HG03469 (cell line): ENCODE results near the gene PNKD.

Experiments
- ATAC-seq: cut with Tn5 transposase; IDR thresholded peaks from one replicate; pipeline ENCODE4 v1.9.1; 2021; ENCODE audit warnings: mild to moderate bottlenecking, moderate library complexity, moderate number of reproducible peaks; ENCODE audit not compliant: unreplicated experiment

Gene PNKD, protein sequence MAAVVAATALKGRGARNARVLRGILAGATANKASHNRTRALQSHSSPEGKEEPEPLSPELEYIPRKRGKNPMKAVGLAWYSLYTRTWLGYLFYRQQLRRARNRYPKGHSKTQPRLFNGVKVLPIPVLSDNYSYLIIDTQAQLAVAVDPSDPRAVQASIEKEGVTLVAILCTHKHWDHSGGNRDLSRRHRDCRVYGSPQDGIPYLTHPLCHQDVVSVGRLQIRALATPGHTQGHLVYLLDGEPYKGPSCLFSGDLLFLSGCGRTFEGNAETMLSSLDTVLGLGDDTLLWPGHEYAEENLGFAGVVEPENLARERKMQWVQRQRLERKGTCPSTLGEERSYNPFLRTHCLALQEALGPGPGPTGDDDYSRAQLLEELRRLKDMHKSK

GRCh38 chr2:218269900-218270720 is at the start of gene PNKD, which contains the start of gene AAMP:
PNKD (plus strand) TSS chr2:218270519; CDS start chr2:218270536, 17 bp downstream.
AAMP (minus strand) TSS chr2:218270137; CDS start chr2:218270086, 51 bp downstream.
- ATAC-seq: peak; percentile 80

- no peak for ATAC-seq
These were observed 49.3 kb upstream of the PNKD start for GRCh38 chr2:218221000-218221399.

DNA sequence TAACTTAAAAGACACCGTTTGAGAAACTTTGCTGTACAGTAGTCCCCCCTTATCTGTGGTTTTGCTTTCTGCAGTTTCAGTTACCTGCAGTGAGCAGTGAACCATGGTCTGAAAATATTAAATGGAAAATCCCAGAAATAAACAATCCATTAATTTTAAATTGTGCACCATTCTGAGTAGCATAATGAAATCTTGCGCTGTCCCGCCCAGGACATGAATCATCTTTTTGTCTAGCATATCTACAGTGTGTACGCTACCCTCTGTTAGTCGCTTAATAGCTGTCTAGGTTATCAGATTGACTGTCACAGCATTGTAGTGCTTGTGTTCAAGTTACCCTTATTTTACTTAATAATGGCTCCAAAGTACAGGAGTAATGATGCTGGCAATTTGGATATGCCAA is 47.3 kb upstream of the PNKD start:
- ATAC-seq: no peak

GRCh38 chr2:218224186-218224585 is 46.1 kb upstream of the PNKD start:
- no peak for ATAC-seq

- ATAC-seq: no peak
These were observed 43.4 kb upstream of the PNKD start for GRCh38 chr2:218226903-218227302.

- no peak for ATAC-seq
These were observed 41.8 kb upstream of the PNKD start for GRCh38 chr2:218228366-218229090.

DNA sequence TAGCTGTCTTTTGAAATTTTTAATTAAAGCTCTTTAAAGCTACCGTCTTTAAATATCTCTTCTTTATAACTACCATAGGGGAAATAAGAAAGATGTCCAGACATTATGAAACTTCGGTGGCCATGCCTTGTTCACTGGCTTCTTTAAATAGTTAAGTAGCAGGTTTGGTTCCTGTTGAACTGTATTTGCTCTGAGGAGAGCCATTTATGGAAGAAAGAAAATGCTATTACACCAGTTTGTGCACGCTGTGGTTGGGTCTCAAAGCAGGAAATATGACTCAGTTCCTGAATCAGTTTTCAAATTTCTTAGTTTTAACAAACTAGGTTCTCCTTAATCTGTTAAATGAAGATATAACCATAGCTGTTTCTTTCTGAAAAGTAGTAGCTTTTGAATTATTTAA is 41.1 kb upstream of the PNKD start:
- peak; percentile 81 for ATAC-seq

DNA sequence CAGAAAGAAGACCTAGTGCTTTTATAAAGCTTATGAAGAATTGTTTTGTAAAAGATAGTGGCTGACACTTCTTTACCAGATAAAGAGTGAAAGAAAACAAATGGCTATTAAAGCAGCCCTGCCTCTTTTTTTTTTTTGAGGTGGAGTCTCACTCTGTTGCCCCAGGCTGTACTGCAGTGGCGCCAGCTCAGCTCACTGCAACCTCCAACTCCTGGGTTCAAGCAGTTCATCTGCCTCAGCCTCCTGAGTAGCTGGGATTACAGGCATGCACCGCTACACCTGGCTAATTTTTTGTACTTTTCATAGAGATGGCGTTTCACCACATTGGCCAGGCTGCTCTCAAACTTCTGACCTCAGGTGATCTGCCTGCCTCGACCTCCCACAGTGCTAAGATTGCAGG is 40.5 kb upstream of the PNKD start:
- no peak for ATAC-seq

- peak; percentile 37 for ATAC-seq
These were observed 39.4 kb upstream of the PNKD start for GRCh38 chr2:218230882-218231281.

DNA sequence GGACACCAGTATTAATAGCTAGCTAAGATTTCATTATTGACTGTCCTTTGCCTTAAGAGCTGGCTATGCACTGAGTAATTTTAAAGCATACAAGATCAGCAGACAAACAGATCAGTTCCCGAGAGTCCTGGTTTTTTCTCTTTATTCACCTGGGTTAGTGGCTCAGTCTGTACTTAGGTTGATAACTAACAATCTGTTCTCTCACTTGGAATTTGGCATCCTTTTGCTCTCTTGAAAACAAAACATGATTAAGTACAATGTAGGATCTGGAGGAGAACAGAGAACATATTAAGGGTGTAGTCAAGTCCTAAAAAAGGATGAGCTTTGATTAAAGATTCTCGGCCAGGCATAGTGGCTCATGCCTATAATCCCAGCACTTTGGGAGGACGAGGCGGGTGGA is 36.8 kb upstream of the PNKD start:
- no peak for ATAC-seq

- ATAC-seq: no peak
These were observed 35.8 kb upstream of the PNKD start for GRCh38 chr2:218234521-218234920.

GRCh38 chr2:218235017-218235416 is 35.3 kb upstream of the PNKD start:
- ATAC-seq: no peak

- ATAC-seq: no peak
These were observed 33.5 kb upstream of the PNKD start for GRCh38 chr2:218236829-218237228.

GRCh38 chr2:218238887-218239286 is 31.4 kb upstream of the PNKD start:
- ATAC-seq: no peak

DNA sequence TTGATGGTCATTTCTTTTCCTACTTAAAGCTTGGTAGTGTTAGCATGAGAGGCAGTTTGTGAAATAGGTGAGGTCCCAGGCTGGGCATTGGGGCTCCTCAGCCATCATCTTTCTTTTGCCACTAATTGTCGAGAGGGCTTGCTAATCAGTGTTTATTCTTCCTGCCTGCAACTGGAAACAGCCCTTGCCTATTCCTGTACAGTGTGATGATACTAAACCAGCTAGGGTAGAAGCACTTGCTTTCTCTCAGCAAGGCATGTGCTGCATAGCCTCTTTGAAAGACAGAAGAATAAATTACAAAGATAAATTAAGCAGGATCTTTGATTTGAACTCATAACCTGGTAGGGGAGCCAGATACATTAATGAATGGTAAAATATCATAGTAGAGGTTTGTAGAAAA is 26.1 kb upstream of the PNKD start:
- no peak for ATAC-seq

DNA sequence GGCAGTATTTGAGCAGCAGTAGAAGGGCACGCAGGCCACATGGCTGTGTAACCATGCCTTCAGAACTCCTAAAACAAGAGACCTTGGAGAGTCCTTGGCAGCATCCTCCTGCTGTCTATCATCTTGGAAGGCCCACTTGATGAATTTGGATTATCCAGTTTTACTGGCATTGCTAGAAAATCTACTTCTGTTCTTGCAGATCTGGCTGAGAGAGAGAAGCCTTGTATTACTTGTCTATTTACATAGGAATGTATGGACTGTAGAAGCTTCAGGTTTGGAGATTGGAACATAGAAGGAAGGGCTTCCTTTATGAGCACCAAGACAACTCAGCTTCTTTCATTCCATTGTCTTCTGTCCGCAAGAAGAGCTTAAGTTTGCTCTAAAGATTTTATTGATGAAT is 25.7 kb upstream of the PNKD start:
- no peak for ATAC-seq

GRCh38 chr2:218245214-218245613 is 25.1 kb upstream of the PNKD start:
- ATAC-seq: no peak

GRCh38 chr2:218249691-218250090 is 20.6 kb upstream of the PNKD start:
- no peak for ATAC-seq

- no peak for ATAC-seq
These were observed 17.6 kb upstream of the PNKD start for GRCh38 chr2:218252509-218253231.

- ATAC-seq: no peak
These were observed 17.1 kb upstream of the PNKD start for GRCh38 chr2:218253232-218253625.

- no peak for ATAC-seq
These were observed 14.9 kb upstream of the PNKD start for GRCh38 chr2:218255446-218255845.
